Neural cell (in vitro differentiated cells): ENCODE data around the gene PPHLN1. TPM values are rescaled to one million over a fixed set of nuclear protein-coding genes. Genes with fewer than 3 reads are reported as not detected.

Experiments used
- H2AFZ ChIP-seq: fragments of 200-600, 300-800 bp; sonication (generic), shearing (Covaris generic); 2 replicates; pipeline ENCODE4 v1.6.0; 2014; ENCODE audit warnings: low read depth, mild to moderate bottlenecking, antibody characterized with exemption, low read length, moderate library complexity
- H3F3A ChIP-seq: fragments of 200-600 bp; shearing (Covaris generic); 2 replicates; pipeline ENCODE4 v1.6.1; 2016; ENCODE audit warnings: mild to moderate bottlenecking, moderate library complexity, mixed read lengths, antibody characterized with exemption, low read length; ENCODE audit not compliant: insufficient read depth, poor library complexity, severe bottlenecking
- H3K27ac ChIP-seq: fragments of 200-600, 300-800 bp; sonication (generic), shearing (Covaris generic); 2 replicates; pipeline ENCODE4 v1.5.1; 2014; ENCODE audit warnings: mild to moderate bottlenecking, low read length, moderate library complexity
- H3K27me3 ChIP-seq: fragments of 300-800, 200-600 bp; sonication (generic), shearing (Covaris generic); 2 replicates; pipeline ENCODE4 v1.6.0; 2014; ENCODE audit warnings: mild to moderate bottlenecking, low read depth, low read length, moderate library complexity; ENCODE audit not compliant: insufficient read depth
- H3K36me3 ChIP-seq: fragments of 300-800, 200-600 bp; sonication (generic), shearing (Covaris generic); 2 replicates; pipeline ENCODE4 v1.5.1; 2014; ENCODE audit warnings: mild to moderate bottlenecking, antibody characterized with exemption, low read length, moderate library complexity; ENCODE audit not compliant: insufficient read depth
- H3K4me2 ChIP-seq: fragments of 300-800, 200-600 bp; sonication (generic), shearing (Covaris generic); 2 replicates; pipeline ENCODE4 v1.6.0; 2014; ENCODE audit warnings: mild to moderate bottlenecking, low read length
- H3K4me3 ChIP-seq: fragments of 300-800, 200-600 bp; sonication (generic), shearing (Covaris generic); 2 replicates; pipeline ENCODE4 v1.5.1; 2014; ENCODE audit warnings: mild to moderate bottlenecking, low read length, moderate library complexity
- H3K79me2 ChIP-seq: fragments of 200-600 bp; shearing (Covaris generic); replicated peaks from 2 replicates; pipeline ENCODE4 v1.6.0; 2014; ENCODE audit warnings: mild to moderate bottlenecking, low read length, moderate library complexity; ENCODE audit not compliant: insufficient read depth
- H3K9ac ChIP-seq: fragments of 300-800, 200-600 bp; sonication (generic), shearing (Covaris generic); 2 replicates; pipeline ENCODE4 v1.6.1; 2016; ENCODE audit warnings: mild to moderate bottlenecking, low read length, mixed read lengths
- H3K9me2 ChIP-seq: fragments of 200-600 bp; shearing (Covaris generic); 2 replicates; pipeline ENCODE4 v1.6.1; 2016; ENCODE audit warnings: mild to moderate bottlenecking, low read length, mixed read lengths; ENCODE audit not compliant: insufficient read depth
- H3K9me3 ChIP-seq: fragments of 200-600, 300-800 bp; sonication (generic), shearing (Covaris generic); 2 replicates; pipeline ENCODE4 v1.6.1; 2016; ENCODE audit warnings: mild to moderate bottlenecking, mixed run types, low read length, moderate library complexity, mixed read lengths
- H4K20me1 ChIP-seq: fragments of 200-600 bp; shearing (Covaris generic); 2 replicates; pipeline ENCODE4 v1.6.1; 2016; ENCODE audit warnings: mild to moderate bottlenecking, mixed run types; ENCODE audit not compliant: insufficient read depth
- CTCF ChIP-seq: fragments of 450-650 bp; IDR thresholded peaks from 2 replicates; pipeline ENCODE4 v1.5.1; 2014; ENCODE audit warnings: antibody characterized with exemption, mild to moderate bottlenecking, moderate library complexity; ENCODE audit not compliant: poor library complexity, severe bottlenecking
- EP300 ChIP-seq: fragments of 450-650 bp; conservative IDR thresholded peaks from 2 replicates; pipeline ENCODE4 v1.6.1; 2014; ENCODE audit warnings: antibody characterized with exemption, mild to moderate bottlenecking, moderate library complexity; ENCODE audit not compliant: poor library complexity, severe bottlenecking
- EZH2 ChIP-seq: fragments of 200-600, 300-800 bp; shearing (Covaris generic), sonication (generic); IDR thresholded peaks from 2 replicates; pipeline ENCODE4 v1.6.1; 2014; ENCODE audit warnings: antibody characterized with exemption, low read length, borderline replicate concordance, mild to moderate bottlenecking; ENCODE audit not compliant: insufficient read depth, poor library complexity, severe bottlenecking
- MXI1 ChIP-seq: fragments of 450-650 bp; conservative IDR thresholded peaks from 2 replicates; pipeline ENCODE4 v1.6.1; 2014; ENCODE audit warnings: antibody characterized with exemption, mild to moderate bottlenecking; ENCODE audit not compliant: poor library complexity, severe bottlenecking
- POLR2AphosphoS5 ChIP-seq: IDR thresholded peaks from 2 replicates; pipeline ENCODE4 v1.6.1; 2012
- RAD21 ChIP-seq: fragments of 450-650 bp; conservative IDR thresholded peaks from 2 replicates; pipeline ENCODE4 v1.6.1; 2014; ENCODE audit warnings: antibody characterized with exemption, mild to moderate bottlenecking, moderate library complexity
- REST ChIP-seq: IDR thresholded peaks from 2 replicates; pipeline ENCODE4 v1.6.1; 2012; ENCODE audit warnings: borderline replicate concordance
- SMC3 ChIP-seq: fragments of 450-650 bp; conservative IDR thresholded peaks from 2 replicates; pipeline ENCODE4 v1.6.1; 2014; ENCODE audit warnings: antibody characterized with exemption, mild to moderate bottlenecking, moderate library complexity; ENCODE audit not compliant: poor library complexity
- TAF1 ChIP-seq: IDR thresholded peaks from 2 replicates; pipeline ENCODE4 v1.6.1; 2012; ENCODE audit warnings: low read depth
- polyA plus RNA-seq: library from polyadenylated mRNA; depleted of rRNA; stranded (reverse); fragments of >200 nt; gene quantifications from 2 replicates; pipeline ENCODE4 v1.2.3, GENCODE V29; 2014

PPHLN1 gene
- polyA plus RNA-seq, 1 donor from 2014 or later, result 192 TPM

- Histone ChIP-seq H3F3A (no peaks in the 10 kb centered on the region), H3K9me3 (no peaks in the 10 kb centered on the region), H3K4me2 (no peak overlapping the region), H3K79me2 (peaks cover 4% of the 10 kb centered on the region), H3K27me3 (no peaks in the 10 kb centered on the region), H3K27ac (no peak overlapping the region), H3K9me2 (no peaks in the 10 kb centered on the region), H3K9ac (no peak overlapping the region), H3K36me3 (peaks cover 35% of the 10 kb centered on the region), H4K20me1 (peaks cover 3% of the 10 kb centered on the region), H3K4me3 (no peak overlapping the region), H2AFZ (no peak overlapping the region)
- TF ChIP-seq MXI1 (no peak), SMC3 (no peak), TAF1 (no peak), CTCF (no peak), RAD21 (no peak), EP300 (no peak), EZH2 (no peak), POLR2AphosphoS5 (no peak), REST (no peak)
Observed at GRCh38 chr12:42462486-42462885, 136.5 kb downstream of the PPHLN1 start.

- no peaks in the 10 kb centered on the region for H3K9me2 ChIP-seq
- H3K79me2 ChIP-seq, result no peaks in the 10 kb centered on the region
- no peak overlapping the region for H3K4me2 ChIP-seq
- no peaks in the 10 kb centered on the region for H3K9me3 ChIP-seq
- H3K9ac ChIP-seq, result no peak overlapping the region
- H3K27me3 ChIP-seq, result no peaks in the 10 kb centered on the region
- H3K36me3 ChIP-seq, result peaks cover 35% of the 10 kb centered on the region
- H3K4me3 ChIP-seq, result no peak overlapping the region
- no peak overlapping the region for H2AFZ ChIP-seq
- no peak for TF ChIP-seq EP300
- no peak for TF ChIP-seq SMC3
- TF ChIP-seq TAF1, result no peak
- TF ChIP-seq MXI1, result no peak
- TF ChIP-seq REST, result no peak
- TF ChIP-seq CTCF, result no peak
- no peak for TF ChIP-seq EZH2
- TF ChIP-seq POLR2AphosphoS5, result no peak
- TF ChIP-seq RAD21, result no peak
- H3K27ac ChIP-seq, result no peak overlapping the region
- no peaks in the 10 kb centered on the region for H4K20me1 ChIP-seq
- H3F3A ChIP-seq, result no peaks in the 10 kb centered on the region
Observed at GRCh38 chr12:42463671-42464070, 137.7 kb downstream of the PPHLN1 start.
